ENCODE measurements around the gene PRDM9. TPM values are rescaled to one million over a fixed set of nuclear protein-coding genes. Genes with fewer than 3 reads are reported as not detected.

PRDM9 gene
- total RNA-seq (not detected in 2 replicates), polyA plus RNA-seq (not detected in 2 replicates), polyA minus RNA-seq (not detected in 2 replicates), Bru-seq, nascent RNA (not detected), BruChase-seq, experiment 1, labeled RNA remaining after a 6-hour chase (not detected), BruChase-seq, experiment 2, labeled RNA remaining after a 2-hour chase (not detected)
- polyA plus RNA-seq (2011; cell fraction: cytosol; rRNA removed), result not detected in 2 replicates
- not detected in 2 replicates for polyA plus RNA-seq (2011; cell fraction: nucleus; rRNA removed)
- not detected in 2 replicates for polyA plus RNA-seq (2012)
- polyA minus RNA-seq (2011; cell fraction: cytosol; rRNA and poly(A)+ RNA removed), result not detected
- polyA minus RNA-seq (2011; cell fraction: nucleus; rRNA and poly(A)+ RNA removed), result not detected in 2 replicates
- long read RNA-seq, result 0 reads

DNA sequence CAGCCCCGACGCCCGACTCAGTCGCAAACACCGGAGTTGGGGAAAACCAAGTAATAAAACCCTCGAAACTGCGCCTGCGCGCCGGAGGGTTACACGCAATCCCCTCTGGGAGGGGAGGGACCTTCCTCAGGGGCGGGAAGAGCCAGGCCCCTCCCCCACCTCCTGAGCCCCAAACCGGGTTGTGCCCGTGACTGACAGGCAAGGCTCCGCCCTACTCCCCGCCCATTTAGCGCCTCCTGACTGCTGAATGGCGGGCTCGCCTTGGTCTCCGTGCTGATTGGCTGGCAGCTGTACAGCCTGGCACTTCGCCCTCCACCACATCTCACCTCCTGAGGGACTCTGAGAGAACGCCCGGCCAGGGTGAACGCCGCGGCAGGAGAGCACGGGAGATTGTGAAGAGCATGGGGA is at the start of gene PRDM9:
Gene PRDM9 (plus strand): TSS at position 332 of the 408 bp plus-strand sequence. CDS start 1,425 bp downstream, outside the sequence.
- CTCF ChIA-PET, result no interaction called here
- peaks cover 3% of the 10 kb centered on the region for H3K9me3 ChIP-seq (replicated peaks; ENCODE audit: control insufficient read depth, insufficient read depth, low read length)
- intact Hi-C loops (cut with micrococcal nuclease) (no loop called here), dilution Hi-C loops (cut with MboI; ENCODE audit: extremely low pct_ligation_motif_present, low sequenced_read_pairs) (no loop called here)
- H3K4me1 ChIP-seq (ENCODE audit: control insufficient read depth, extremely low read depth, insufficient read depth, low read length), result no peaks in the 10 kb centered on the region
- no peak within 1 kb of the TSS for H3K4me2 ChIP-seq (ENCODE audit: insufficient read depth, low read length)
- no peaks in the 10 kb centered on the region for H4K20me1 ChIP-seq (replicated peaks; ENCODE audit: control insufficient read depth, extremely low read depth, insufficient read depth, low read length)
- no TSS peak for BruUV-seq (replicated peaks)
- H2AFZ ChIP-seq (ENCODE audit: low read depth, low read length), result no peak within 1 kb of the TSS
- no peaks in the 10 kb centered on the region for H3K36me3 ChIP-seq (ENCODE audit: control insufficient read depth in 2 of 2, extremely low read depth in 1 of 2, insufficient read depth in 2 of 2, low read length in 2 of 2)
- DNase-seq (ENCODE audit: low read depth, low spot score) (no peak), FAIRE-seq (no peak)
- TF ChIP-seq POLR2AphosphoS5 (IDR thresholded peaks at IDR 0.05; ENCODE audit: insufficient read depth, low read depth, low read length), result no peak
- TF ChIP-seq, protein P1, sequence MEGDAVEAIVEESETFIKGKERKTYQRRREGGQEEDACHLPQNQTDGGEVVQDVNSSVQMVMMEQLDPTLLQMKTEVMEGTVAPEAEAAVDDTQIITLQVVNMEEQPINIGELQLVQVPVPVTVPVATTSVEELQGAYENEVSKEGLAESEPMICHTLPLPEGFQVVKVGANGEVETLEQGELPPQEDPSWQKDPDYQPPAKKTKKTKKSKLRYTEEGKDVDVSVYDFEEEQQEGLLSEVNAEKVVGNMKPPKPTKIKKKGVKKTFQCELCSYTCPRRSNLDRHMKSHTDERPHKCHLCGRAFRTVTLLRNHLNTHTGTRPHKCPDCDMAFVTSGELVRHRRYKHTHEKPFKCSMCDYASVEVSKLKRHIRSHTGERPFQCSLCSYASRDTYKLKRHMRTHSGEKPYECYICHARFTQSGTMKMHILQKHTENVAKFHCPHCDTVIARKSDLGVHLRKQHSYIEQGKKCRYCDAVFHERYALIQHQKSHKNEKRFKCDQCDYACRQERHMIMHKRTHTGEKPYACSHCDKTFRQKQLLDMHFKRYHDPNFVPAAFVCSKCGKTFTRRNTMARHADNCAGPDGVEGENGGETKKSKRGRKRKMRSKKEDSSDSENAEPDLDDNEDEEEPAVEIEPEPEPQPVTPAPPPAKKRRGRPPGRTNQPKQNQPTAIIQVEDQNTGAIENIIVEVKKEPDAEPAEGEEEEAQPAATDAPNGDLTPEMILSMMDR (IDR thresholded peaks at IDR 0.05; ENCODE audit: extremely low read depth in 1 of 2, insufficient read depth in 1 of 2, low read depth in 1 of 2, low read length in 2 of 2), result no peak
- no peak for TF ChIP-seq MYC (IDR thresholded peaks at IDR 0.05; ENCODE audit: low read depth, low read length)
- TF ChIP-seq, protein P2, sequence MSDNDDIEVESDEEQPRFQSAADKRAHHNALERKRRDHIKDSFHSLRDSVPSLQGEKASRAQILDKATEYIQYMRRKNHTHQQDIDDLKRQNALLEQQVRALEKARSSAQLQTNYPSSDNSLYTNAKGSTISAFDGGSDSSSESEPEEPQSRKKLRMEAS (IDR thresholded peaks at IDR 0.05; ENCODE audit: insufficient read depth, insufficient read length), result no peak
- TF ChIP-seq FOS (IDR thresholded peaks at IDR 0.05; ENCODE audit: borderline replicate concordance, insufficient read depth, low read length), result no peak
- no peak for TF ChIP-seq EZH2 (IDR thresholded peaks at IDR 0.05; ENCODE audit: borderline replicate concordance, low read depth, low read length, severe bottlenecking)
- no peak for TF ChIP-seq GATA2 (IDR thresholded peaks at IDR 0.05; ENCODE audit: insufficient read depth, insufficient read length, low read depth, low read length)
- TF ChIP-seq POLR2A (IDR thresholded peaks at IDR 0.05; ENCODE audit: low read depth, low read length), result no peak
- no peak for TF ChIP-seq JUN (IDR thresholded peaks at IDR 0.05; ENCODE audit: borderline replicate concordance, insufficient read depth, insufficient read length, low read depth)
- H3K79me2 ChIP-seq (ENCODE audit: control insufficient read depth, insufficient read depth, low read length), result no peaks in the 10 kb centered on the region
- H3K27ac ChIP-seq (ENCODE audit: insufficient read depth, low read depth, low read length), result no peak within 1 kb of the TSS
- H3K9me1 ChIP-seq (replicated peaks; ENCODE audit: control insufficient read depth, extremely low read depth, insufficient read depth, low read length), result no peaks in the 10 kb centered on the region
- no peaks in the 10 kb centered on the region for H3K27me3 ChIP-seq (ENCODE audit: control insufficient read depth in 2 of 2, insufficient read depth in 2 of 2, low read length in 2 of 2)
- POLR2A ChIA-PET, result no interaction called here
- no peak within 1 kb of the TSS for H3K4me3 ChIP-seq (replicated peaks in 1 of 3; ENCODE audit: insufficient read depth in 1 of 3, low read depth in 1 of 3, low read length in 3 of 3)
- H3K9ac ChIP-seq (replicated peaks; ENCODE audit: extremely low read depth, insufficient read depth, low read length), result no peak within 1 kb of the TSS
